ENCODE results near the gene LRP6. TPM values are rescaled to one million over a fixed set of nuclear protein-coding genes. Genes with fewer than 3 reads are reported as not detected.

Gene LRP6
- total RNA-seq, 2 donors from 2014 or later = 0.10 to 0.59 TPM

- peaks cover 21% of the 10 kb centered on the region for H3K36me3 Mint-ChIP-seq
- DNase-seq (ENCODE audit: low spot score) (no peak), ATAC-seq (no peak)
- H3K9me3 Mint-ChIP-seq = peaks cover 12% of the 10 kb centered on the region
- H3K27ac Mint-ChIP-seq = no peak overlapping the region
- H3K4me3 Mint-ChIP-seq = no peak overlapping the region
- H3K27me3 Mint-ChIP-seq = peaks cover 60 to 85% of the 10 kb centered on the region in 2 donors
- H3K4me1 Mint-ChIP-seq (ENCODE audit: low read depth in 2 of 2) = no peaks in the 10 kb centered on the region
Measured at GRCh38 chr12:12198124-12198523, 68.7 kb downstream of the LRP6 start.

GRCh38 chr12:12197128-12197527, 69.7 kb downstream of the LRP6 start:
- DNase-seq (ENCODE audit: low spot score) = no peak
- H3K4me3 Mint-ChIP-seq = no peak overlapping the region
- H3K27me3 Mint-ChIP-seq = peaks cover 65 to 85% of the 10 kb centered on the region in 2 donors
- ATAC-seq = no peak
- no peak overlapping the region for H3K27ac Mint-ChIP-seq
- peaks cover 21% of the 10 kb centered on the region for H3K36me3 Mint-ChIP-seq
- peaks cover 12% of the 10 kb centered on the region for H3K9me3 Mint-ChIP-seq
- no peaks in the 10 kb centered on the region for H3K4me1 Mint-ChIP-seq (ENCODE audit: low read depth in 2 of 2)

- Mint-ChIP-seq H3K4me1 (ENCODE audit: low read depth in 2 of 2) (no peaks in the 10 kb centered on the region), H3K4me3 (no peak overlapping the region), H3K9me3 (peaks cover 12% of the 10 kb centered on the region), H3K27ac (no peak overlapping the region), H3K27me3 (peaks cover 63 to 85% of the 10 kb centered on the region in 2 donors), H3K36me3 (peaks cover 21% of the 10 kb centered on the region)
- DNase-seq (ENCODE audit: low spot score) (no peak), ATAC-seq (no peak)
Measured at GRCh38 chr12:12195516-12195915, 71.3 kb downstream of the LRP6 start.

- DNase-seq (ENCODE audit: low spot score) (no peak), ATAC-seq (no peak)
- Mint-ChIP-seq H3K27me3 (peaks cover 63 to 85% of the 10 kb centered on the region in 2 donors), H3K27ac (no peak overlapping the region), H3K36me3 (peaks cover 16% of the 10 kb centered on the region), H3K4me3 (no peak overlapping the region), H3K9me3 (peaks cover 12% of the 10 kb centered on the region), H3K4me1 (ENCODE audit: low read depth in 2 of 2) (no peaks in the 10 kb centered on the region)
Measured at GRCh38 chr12:12195081-12195480, 71.8 kb downstream of the LRP6 start.

- peaks cover 60 to 86% of the 10 kb centered on the region in 2 donors for H3K27me3 Mint-ChIP-seq
- ATAC-seq (no peak), DNase-seq (ENCODE audit: low spot score) (no peak)
- peaks cover 15% of the 10 kb centered on the region for H3K36me3 Mint-ChIP-seq
- H3K4me1 Mint-ChIP-seq (ENCODE audit: low read depth in 2 of 2) = no peaks in the 10 kb centered on the region
- H3K27ac Mint-ChIP-seq = no peak overlapping the region
- peaks cover 12% of the 10 kb centered on the region for H3K9me3 Mint-ChIP-seq
- no peak overlapping the region for H3K4me3 Mint-ChIP-seq
Measured at GRCh38 chr12:12194206-12194605, 72.6 kb downstream of the LRP6 start.

- Mint-ChIP-seq H3K4me3 (no peak overlapping the region), H3K27ac (no peak overlapping the region), H3K27me3 (peaks cover 54 to 82% of the 10 kb centered on the region in 2 donors), H3K36me3 (no peaks in the 10 kb centered on the region), H3K4me1 (ENCODE audit: low read depth in 2 of 2) (no peaks in the 10 kb centered on the region), H3K9me3 (no peaks in the 10 kb centered on the region)
- ATAC-seq (no peak), DNase-seq (ENCODE audit: low spot score) (no peak)
Measured at GRCh38 chr12:12191008-12191407, 75.8 kb downstream of the LRP6 start.

- DNase-seq (ENCODE audit: low spot score) = no peak
Measured at GRCh38 chr12:12190087-12190809, 76.6 kb downstream of the LRP6 start.

GRCh38 chr12:12185414-12185813, 81.4 kb downstream of the LRP6 start:
- Mint-ChIP-seq H3K27ac (no peak overlapping the region), H3K4me3 (no peak overlapping the region), H3K4me1 (ENCODE audit: low read depth in 2 of 2) (no peaks in the 10 kb centered on the region), H3K27me3 (peaks cover 49 to 78% of the 10 kb centered on the region in 2 donors), H3K36me3 (no peaks in the 10 kb centered on the region), H3K9me3 (no peaks in the 10 kb centered on the region)
- no peak for ATAC-seq
- DNase-seq (ENCODE audit: low spot score) = no peak

More at GRCh38 chr12:12190087-12190809, 76.6 kb downstream of the LRP6 start:
- Mint-ChIP-seq H3K4me1 (ENCODE audit: low read depth in 2 of 2) (no peaks in the 10 kb centered on the region), H3K27me3 (peaks cover 56 to 81% of the 10 kb centered on the region in 2 donors), H3K4me3 (no peak overlapping the region), H3K27ac (no peak overlapping the region), H3K9me3 (no peaks in the 10 kb centered on the region), H3K36me3 (no peaks in the 10 kb centered on the region)
- no peak for ATAC-seq

- no peaks in the 10 kb centered on the region for H3K9me3 Mint-ChIP-seq
- H3K36me3 Mint-ChIP-seq = no peaks in the 10 kb centered on the region
- peaks cover 48 to 89% of the 10 kb centered on the region in 2 donors for H3K27me3 Mint-ChIP-seq
- no peak overlapping the region for H3K4me3 Mint-ChIP-seq
- no peak overlapping the region for H3K27ac Mint-ChIP-seq
- ATAC-seq (no peak), DNase-seq (ENCODE audit: low spot score) (no peak)
- no peaks in the 10 kb centered on the region for H3K4me1 Mint-ChIP-seq (ENCODE audit: low read depth in 2 of 2)
Measured at GRCh38 chr12:12182703-12183365, 84.0 kb downstream of the LRP6 start.

- no peak overlapping the region for H3K27ac Mint-ChIP-seq
- no peaks in the 10 kb centered on the region for H3K36me3 Mint-ChIP-seq
- H3K27me3 Mint-ChIP-seq = peaks cover 50 to 90% of the 10 kb centered on the region in 2 donors
- H3K4me1 Mint-ChIP-seq (ENCODE audit: low read depth in 2 of 2) = no peaks in the 10 kb centered on the region
- ATAC-seq (no peak), DNase-seq (ENCODE audit: low spot score) (no peak)
- H3K9me3 Mint-ChIP-seq = no peaks in the 10 kb centered on the region
- H3K4me3 Mint-ChIP-seq = no peak overlapping the region
Measured at GRCh38 chr12:12181511-12181910, 85.3 kb downstream of the LRP6 start.

GRCh38 chr12:12180575-12180974, 86.3 kb downstream of the LRP6 start:
- no peaks in the 10 kb centered on the region for H3K4me1 Mint-ChIP-seq (ENCODE audit: low read depth in 2 of 2)
- no peak for DNase-seq (ENCODE audit: low spot score)
- no peaks in the 10 kb centered on the region for H3K36me3 Mint-ChIP-seq
- no peak overlapping the region for H3K4me3 Mint-ChIP-seq
- peaks cover 56 to 94% of the 10 kb centered on the region in 2 donors for H3K27me3 Mint-ChIP-seq
- no peak overlapping the region for H3K27ac Mint-ChIP-seq
- no peak for ATAC-seq
- no peaks in the 10 kb centered on the region for H3K9me3 Mint-ChIP-seq

GRCh38 chr12:12180136-12180535, 86.7 kb downstream of the LRP6 start:
- H3K27me3 Mint-ChIP-seq = peaks cover 53 to 90% of the 10 kb centered on the region in 2 donors
- H3K27ac Mint-ChIP-seq = no peak overlapping the region
- H3K4me1 Mint-ChIP-seq (ENCODE audit: low read depth in 2 of 2) = no peaks in the 10 kb centered on the region
- no peaks in the 10 kb centered on the region for H3K36me3 Mint-ChIP-seq
- no peak for DNase-seq (ENCODE audit: low spot score)
- no peak for ATAC-seq
- no peak overlapping the region for H3K4me3 Mint-ChIP-seq
- H3K9me3 Mint-ChIP-seq = no peaks in the 10 kb centered on the region

GRCh38 chr12:12178559-12178958, 88.3 kb downstream of the LRP6 start:
- DNase-seq (ENCODE audit: low spot score) (no peak), ATAC-seq (no peak)
- H3K4me3 Mint-ChIP-seq = no peak overlapping the region
- H3K27ac Mint-ChIP-seq = no peak overlapping the region
- no peaks in the 10 kb centered on the region for H3K36me3 Mint-ChIP-seq
- peaks cover 48 to 76% of the 10 kb centered on the region in 2 donors for H3K27me3 Mint-ChIP-seq
- no peaks in the 10 kb centered on the region for H3K4me1 Mint-ChIP-seq (ENCODE audit: low read depth in 2 of 2)
- no peaks in the 10 kb centered on the region for H3K9me3 Mint-ChIP-seq

- DNase-seq (ENCODE audit: low spot score) (no peak), ATAC-seq (no peak)
- no peak overlapping the region for H3K27ac Mint-ChIP-seq
- H3K27me3 Mint-ChIP-seq = peaks cover 35 to 79% of the 10 kb centered on the region in 2 donors
- no peak overlapping the region for H3K4me3 Mint-ChIP-seq
- peaks cover 11 to 13% of the 10 kb centered on the region in 2 donors for H3K4me1 Mint-ChIP-seq (ENCODE audit: low read depth in 2 of 2)
- H3K9me3 Mint-ChIP-seq = no peaks in the 10 kb centered on the region
- no peaks in the 10 kb centered on the region for H3K36me3 Mint-ChIP-seq
Measured at GRCh38 chr12:12176402-12176801, 90.4 kb downstream of the LRP6 start.
